ENCODE results near the gene TRAM2. TPM values are rescaled to one million over a fixed set of nuclear protein-coding genes. Genes with fewer than 3 reads are reported as not detected.
A peak's percentile ranks its signal among the peaks of the same experiment; 100 is the strongest.

Gene TRAM2
- total and polyA plus RNA-seq, 2 of the 13 experiments (the other 11 are each of a cell fraction or from before 2014, with no cell fraction given): 49.1 to 72.5 TPM

DNA sequence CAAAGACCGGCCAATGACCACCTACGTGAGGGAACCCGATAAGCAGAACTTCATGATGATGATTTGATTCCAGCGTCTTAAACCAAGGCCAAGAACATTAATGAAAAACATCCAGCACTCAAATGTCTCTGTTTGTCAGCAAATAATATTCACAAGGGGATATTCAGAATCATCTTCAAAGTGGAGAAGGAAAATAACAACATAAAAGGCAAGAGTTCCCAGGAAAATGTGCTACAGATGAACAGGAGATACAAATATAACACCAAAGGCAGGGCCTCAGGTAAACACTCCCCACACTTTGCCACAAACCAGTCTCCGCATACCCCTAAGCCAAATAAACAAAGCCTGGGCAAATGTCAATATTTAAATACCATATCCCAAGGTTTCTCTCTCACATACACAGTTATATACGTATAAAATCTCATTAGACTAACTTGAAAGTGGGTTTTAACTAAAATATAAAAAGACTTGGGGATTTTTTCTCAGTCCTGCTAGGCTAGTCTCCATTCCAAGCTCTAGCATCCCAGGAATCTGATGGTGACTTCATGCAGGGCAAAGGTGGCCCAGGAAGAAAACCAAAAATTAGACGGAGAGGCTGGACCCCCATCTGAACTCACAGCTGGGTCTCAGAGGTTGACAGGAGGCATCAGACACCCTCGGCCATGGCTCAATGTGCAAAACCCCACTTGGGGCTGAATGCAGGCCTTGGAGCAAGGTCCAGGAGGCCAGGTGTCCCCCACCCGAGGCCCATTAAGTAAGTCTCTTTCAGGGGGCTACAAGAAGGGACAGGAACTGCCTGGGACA, 32.1 kb downstream of the TRAM2 start (continued):
- TF ChIP-seq, protein P1, sequence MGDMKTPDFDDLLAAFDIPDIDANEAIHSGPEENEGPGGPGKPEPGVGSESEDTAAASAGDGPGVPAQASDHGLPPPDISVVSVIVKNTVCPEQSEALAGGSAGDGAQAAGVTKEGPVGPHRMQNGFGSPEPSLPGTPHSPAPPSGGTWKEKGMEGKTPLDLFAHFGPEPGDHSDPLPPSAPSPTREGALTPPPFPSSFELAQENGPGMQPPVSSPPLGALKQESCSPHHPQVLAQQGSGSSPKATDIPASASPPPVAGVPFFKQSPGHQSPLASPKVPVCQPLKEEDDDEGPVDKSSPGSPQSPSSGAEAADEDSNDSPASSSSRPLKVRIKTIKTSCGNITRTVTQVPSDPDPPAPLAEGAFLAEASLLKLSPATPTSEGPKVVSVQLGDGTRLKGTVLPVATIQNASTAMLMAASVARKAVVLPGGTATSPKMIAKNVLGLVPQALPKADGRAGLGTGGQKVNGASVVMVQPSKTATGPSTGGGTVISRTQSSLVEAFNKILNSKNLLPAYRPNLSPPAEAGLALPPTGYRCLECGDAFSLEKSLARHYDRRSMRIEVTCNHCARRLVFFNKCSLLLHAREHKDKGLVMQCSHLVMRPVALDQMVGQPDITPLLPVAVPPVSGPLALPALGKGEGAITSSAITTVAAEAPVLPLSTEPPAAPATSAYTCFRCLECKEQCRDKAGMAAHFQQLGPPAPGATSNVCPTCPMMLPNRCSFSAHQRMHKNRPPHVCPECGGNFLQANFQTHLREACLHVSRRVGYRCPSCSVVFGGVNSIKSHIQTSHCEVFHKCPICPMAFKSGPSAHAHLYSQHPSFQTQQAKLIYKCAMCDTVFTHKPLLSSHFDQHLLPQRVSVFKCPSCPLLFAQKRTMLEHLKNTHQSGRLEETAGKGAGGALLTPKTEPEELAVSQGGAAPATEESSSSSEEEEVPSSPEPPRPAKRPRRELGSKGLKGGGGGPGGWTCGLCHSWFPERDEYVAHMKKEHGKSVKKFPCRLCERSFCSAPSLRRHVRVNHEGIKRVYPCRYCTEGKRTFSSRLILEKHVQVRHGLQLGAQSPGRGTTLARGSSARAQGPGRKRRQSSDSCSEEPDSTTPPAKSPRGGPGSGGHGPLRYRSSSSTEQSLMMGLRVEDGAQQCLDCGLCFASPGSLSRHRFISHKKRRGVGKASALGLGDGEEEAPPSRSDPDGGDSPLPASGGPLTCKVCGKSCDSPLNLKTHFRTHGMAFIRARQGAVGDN (CRISPR knock-in tag; IDR thresholded peaks at IDR 0.05): peak; percentile 77
- TF ChIP-seq, protein P2, sequence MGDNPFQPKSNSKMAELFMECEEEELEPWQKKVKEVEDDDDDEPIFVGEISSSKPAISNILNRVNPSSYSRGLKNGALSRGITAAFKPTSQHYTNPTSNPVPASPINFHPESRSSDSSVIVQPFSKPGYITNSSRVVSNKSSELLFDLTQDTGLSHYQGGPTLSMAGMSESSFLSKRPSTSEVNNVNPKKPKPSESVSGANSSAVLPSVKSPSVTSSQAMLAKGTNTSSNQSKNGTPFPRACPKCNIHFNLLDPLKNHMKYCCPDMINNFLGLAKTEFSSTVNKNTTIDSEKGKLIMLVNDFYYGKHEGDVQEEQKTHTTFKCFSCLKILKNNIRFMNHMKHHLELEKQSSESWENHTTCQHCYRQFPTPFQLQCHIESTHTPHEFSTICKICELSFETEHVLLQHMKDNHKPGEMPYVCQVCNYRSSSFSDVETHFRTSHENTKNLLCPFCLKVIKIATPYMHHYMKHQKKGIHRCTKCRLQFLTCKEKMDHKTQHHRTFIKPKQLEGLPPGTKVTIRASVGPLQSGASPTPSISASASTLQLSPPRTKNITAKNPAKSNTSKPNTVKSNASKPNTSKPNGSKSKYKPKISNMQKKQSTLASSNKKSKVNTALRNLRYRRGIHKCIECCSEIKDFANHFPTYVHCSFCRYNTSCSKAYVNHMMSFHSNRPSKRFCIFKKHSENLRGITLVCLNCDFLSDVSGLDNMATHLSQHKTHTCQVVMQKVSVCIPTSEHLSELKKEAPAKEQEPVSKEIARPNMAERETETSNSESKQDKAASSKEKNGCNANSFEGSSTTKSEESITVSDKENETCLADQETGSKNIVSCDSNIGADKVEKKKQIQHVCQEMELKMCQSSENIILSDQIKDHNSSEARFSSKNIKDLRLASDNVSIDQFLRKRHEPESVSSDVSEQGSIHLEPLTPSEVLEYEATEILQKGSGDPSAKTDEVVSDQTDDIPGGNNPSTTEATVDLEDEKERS (CRISPR knock-in tag; IDR thresholded peaks at IDR 0.05): 0 out of 2 replicates have a peak, but pooled peaks have one; percentile 14
- no peak for TF ChIP-seq GLI4 (CRISPR knock-in tag; IDR thresholded peaks at IDR 0.05; ENCODE audit: borderline replicate concordance)
- TF ChIP-seq GABPB1 (CRISPR knock-in tag; IDR thresholded peaks at IDR 0.05): 0 out of 2 replicates have a peak, but pooled peaks have one; percentile 11
- TF ChIP-seq, protein P3, sequence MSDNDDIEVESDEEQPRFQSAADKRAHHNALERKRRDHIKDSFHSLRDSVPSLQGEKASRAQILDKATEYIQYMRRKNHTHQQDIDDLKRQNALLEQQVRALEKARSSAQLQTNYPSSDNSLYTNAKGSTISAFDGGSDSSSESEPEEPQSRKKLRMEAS (IDR thresholded peaks at IDR 0.05): peak; percentile 9
- TF ChIP-seq MTA1 (CRISPR knock-in tag; IDR thresholded peaks at IDR 0.05; ENCODE audit: borderline replicate concordance): peak; percentile 60; the same call in 1 of the 2 replicates
- peak; percentile 17; the same call in 1 of the 2 replicates for TF ChIP-seq MYC (CRISPR knock-in tag; IDR thresholded peaks at IDR 0.05; ENCODE audit: borderline replicate concordance)
- TF ChIP-seq ZFP36 (IDR thresholded peaks at IDR 0.05; ENCODE audit: borderline replicate concordance, low read depth, low read length, partially characterized antibody): no peak
- no peak for TF ChIP-seq ZNF75D (CRISPR knock-in tag; IDR thresholded peaks at IDR 0.05; ENCODE audit: borderline replicate concordance)
- TF ChIP-seq, protein P4, sequence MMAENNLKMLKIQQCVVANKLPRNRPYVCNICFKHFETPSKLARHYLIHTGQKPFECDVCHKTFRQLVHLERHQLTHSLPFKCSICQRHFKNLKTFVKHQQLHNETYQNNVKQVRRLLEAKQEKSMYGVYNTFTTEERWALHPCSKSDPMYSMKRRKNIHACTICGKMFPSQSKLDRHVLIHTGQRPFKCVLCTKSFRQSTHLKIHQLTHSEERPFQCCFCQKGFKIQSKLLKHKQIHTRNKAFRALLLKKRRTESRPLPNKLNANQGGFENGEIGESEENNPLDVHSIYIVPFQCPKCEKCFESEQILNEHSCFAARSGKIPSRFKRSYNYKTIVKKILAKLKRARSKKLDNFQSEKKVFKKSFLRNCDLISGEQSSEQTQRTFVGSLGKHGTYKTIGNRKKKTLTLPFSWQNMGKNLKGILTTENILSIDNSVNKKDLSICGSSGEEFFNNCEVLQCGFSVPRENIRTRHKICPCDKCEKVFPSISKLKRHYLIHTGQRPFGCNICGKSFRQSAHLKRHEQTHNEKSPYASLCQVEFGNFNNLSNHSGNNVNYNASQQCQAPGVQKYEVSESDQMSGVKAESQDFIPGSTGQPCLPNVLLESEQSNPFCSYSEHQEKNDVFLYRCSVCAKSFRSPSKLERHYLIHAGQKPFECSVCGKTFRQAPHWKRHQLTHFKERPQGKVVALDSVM (CRISPR knock-in tag; IDR thresholded peaks at IDR 0.05): no peak
- peak; percentile 59 for TF ChIP-seq KDM6A (CRISPR knock-in tag; IDR thresholded peaks at IDR 0.05; ENCODE audit: low read depth)
- TF ChIP-seq, protein P5, sequence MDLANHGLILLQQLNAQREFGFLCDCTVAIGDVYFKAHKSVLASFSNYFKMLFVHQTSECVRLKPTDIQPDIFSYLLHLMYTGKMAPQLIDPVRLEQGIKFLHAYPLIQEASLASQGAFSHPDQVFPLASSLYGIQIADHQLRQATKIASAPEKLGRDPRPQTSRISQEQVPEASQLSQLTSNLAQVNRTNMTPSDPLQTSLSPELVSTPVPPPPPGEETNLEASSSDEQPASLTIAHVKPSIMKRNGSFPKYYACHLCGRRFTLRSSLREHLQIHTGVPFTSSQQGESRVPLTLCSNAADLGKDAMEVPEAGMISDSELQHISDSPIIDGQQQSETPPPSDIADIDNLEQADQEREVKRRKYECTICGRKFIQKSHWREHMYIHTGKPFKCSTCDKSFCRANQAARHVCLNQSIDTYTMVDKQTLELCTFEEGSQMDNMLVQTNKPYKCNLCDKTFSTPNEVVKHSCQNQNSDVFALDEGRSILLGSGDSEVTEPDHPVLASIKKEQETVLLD (CRISPR knock-in tag; IDR thresholded peaks at IDR 0.05; ENCODE audit: low read depth): no peak
- peak; percentile 50 for TF ChIP-seq TEAD3 (CRISPR knock-in tag; optimal IDR thresholded peaks at IDR 0.05; ENCODE audit: borderline replicate concordance)
- TF ChIP-seq ZNF441 (CRISPR knock-in tag; IDR thresholded peaks at IDR 0.05; ENCODE audit: borderline replicate concordance): 0 out of 2 replicates have a peak, but pooled peaks have one; percentile 51
- TF ChIP-seq LCORL (IDR thresholded peaks at IDR 0.05): no peak
- 0 out of 2 replicates have a peak, but pooled peaks have one; percentile 35 for TF ChIP-seq LCORL (CRISPR knock-in tag; IDR thresholded peaks at IDR 0.05)
- TF ChIP-seq CREB1 (IDR thresholded peaks at IDR 0.05): no peak
- TF ChIP-seq CREB1 (CRISPR knock-in tag; IDR thresholded peaks at IDR 0.05): peak; percentile 60; the same call in 1 of the 2 replicates

All from HepG2 (cell line).